Mesothelial cell of epicardium (in vitro differentiated cells): Measurements from ENCODE around the gene TRAPPC12. TPM values are rescaled to one million over a fixed set of nuclear protein-coding genes. Genes with fewer than 3 reads are reported as not detected.
"Not testable (repeated sequence)": the region's sequence is repeated elsewhere in the genome, so short reads cannot be mapped to it uniquely, and the experiment has no call there.

Experiments used
- DNase-seq, 2 experiments: peaks; one replicate each; pipeline ENCODE4 v3.0.0; 2021; ENCODE audit warnings: low spot score in 2 of 2; ENCODE audit not compliant: unreplicated experiment in 2 of 2
- H3K27ac Mint-ChIP-seq: 2 replicates; pipeline ENCODE4 v1.8.0; 2021; ENCODE audit warnings: mixed read lengths
- H3K27me3 Mint-ChIP-seq: 2 replicates; pipeline ENCODE4 v1.8.0; 2021; ENCODE audit warnings: low read depth, mixed read lengths
- H3K36me3 Mint-ChIP-seq: 2 replicates; pipeline ENCODE4 v1.8.0; 2021; ENCODE audit warnings: mixed read lengths
- H3K4me1 Mint-ChIP-seq: 2 replicates; pipeline ENCODE4 v1.8.0; 2021; ENCODE audit warnings: mixed read lengths
- H3K4me3 Mint-ChIP-seq: 2 replicates; pipeline ENCODE4 v1.8.0; 2021; ENCODE audit warnings: mild to moderate bottlenecking, moderate library complexity, mixed read lengths
- H3K9me3 Mint-ChIP-seq: 2 replicates; pipeline ENCODE4 v1.8.0; 2021; ENCODE audit warnings: mixed read lengths
- total RNA-seq: library from RNA; stranded (reverse); gene quantifications from 3 replicates; pipeline ENCODE4 v1.2.1, GENCODE V29; 2021
- TF ChIP-seq, protein P1 (sequence below): fragments of 200-600 bp; sonication (generic); IDR thresholded peaks from one replicate; pipeline ENCODE4 v1.5.0; 2021; ENCODE audit warnings: antibody characterized with exemption; ENCODE audit not compliant: unreplicated experiment

The TRAPPC12 gene
- total RNA-seq, 1 donor from 2014 or later = 134 TPM

DNA sequence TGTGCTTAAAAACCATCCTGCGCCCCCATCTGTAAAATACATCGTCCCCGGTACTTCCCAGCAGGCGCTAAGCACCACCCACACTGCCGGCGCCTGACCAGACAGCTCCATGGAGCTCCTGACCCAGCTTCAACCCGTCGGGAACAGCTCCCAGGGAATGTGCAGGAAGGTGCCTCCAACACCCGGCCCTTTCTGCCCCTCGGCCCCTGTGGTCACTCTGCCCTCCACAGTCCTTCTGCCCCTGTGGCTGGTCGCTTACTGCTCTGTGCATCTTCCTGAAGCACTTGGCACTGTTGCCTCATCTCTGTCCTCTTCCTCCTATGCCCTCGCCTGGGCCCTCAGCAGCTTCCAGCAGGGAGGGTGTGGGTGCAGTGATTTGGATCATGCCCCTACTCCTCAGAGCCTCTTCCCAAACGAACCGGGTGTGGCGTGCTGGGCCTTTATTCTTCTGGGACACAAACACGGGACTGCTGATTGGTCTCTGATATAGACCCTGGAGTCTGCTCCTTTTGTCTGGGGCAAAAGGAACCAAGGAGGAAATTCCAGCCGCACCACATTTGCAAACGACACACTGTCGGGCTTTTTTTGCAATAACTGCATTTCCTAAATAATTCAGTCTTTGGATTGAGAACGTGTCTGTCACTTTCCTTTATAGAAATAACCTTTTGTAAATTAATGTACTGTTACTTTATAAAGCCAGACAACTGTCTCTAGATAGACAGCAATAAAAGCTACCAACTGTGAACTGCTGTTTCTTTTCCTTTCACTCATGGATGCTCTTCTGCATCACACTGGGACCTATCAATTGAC, 73.9 kb downstream of the TRAPPC12 start:
- peaks cover 24% of the 10 kb centered on the region for H3K36me3 Mint-ChIP-seq
- no peaks in the 10 kb centered on the region for H3K9me3 Mint-ChIP-seq
- DNase-seq = no peak
- H3K4me1 Mint-ChIP-seq = no peaks in the 10 kb centered on the region
- H3K27me3 Mint-ChIP-seq = no peaks in the 10 kb centered on the region
- TF ChIP-seq, protein P1, sequence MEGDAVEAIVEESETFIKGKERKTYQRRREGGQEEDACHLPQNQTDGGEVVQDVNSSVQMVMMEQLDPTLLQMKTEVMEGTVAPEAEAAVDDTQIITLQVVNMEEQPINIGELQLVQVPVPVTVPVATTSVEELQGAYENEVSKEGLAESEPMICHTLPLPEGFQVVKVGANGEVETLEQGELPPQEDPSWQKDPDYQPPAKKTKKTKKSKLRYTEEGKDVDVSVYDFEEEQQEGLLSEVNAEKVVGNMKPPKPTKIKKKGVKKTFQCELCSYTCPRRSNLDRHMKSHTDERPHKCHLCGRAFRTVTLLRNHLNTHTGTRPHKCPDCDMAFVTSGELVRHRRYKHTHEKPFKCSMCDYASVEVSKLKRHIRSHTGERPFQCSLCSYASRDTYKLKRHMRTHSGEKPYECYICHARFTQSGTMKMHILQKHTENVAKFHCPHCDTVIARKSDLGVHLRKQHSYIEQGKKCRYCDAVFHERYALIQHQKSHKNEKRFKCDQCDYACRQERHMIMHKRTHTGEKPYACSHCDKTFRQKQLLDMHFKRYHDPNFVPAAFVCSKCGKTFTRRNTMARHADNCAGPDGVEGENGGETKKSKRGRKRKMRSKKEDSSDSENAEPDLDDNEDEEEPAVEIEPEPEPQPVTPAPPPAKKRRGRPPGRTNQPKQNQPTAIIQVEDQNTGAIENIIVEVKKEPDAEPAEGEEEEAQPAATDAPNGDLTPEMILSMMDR = no peak
- no peak overlapping the region for H3K4me3 Mint-ChIP-seq
- no peak overlapping the region for H3K27ac Mint-ChIP-seq

DNA sequence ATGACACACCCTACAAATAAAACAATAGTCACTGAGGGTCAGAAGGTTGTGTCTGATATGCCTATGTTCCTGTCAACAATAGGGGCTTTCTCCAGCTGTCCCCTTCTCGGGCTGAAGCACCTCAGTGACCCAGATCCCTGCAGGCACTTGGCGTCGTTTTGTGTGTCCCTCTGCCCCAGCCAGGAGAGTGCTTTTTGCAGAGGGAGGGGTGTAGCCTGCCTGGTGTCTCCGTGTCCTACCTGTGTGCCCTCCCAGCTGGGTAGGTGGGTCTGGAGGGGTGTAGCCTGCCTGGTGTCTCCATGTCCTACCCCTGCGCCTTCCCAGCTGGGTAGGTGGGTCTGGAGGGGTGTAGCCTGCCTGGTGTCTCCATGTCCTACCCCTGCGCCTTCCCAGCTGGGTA, 74.5 kb downstream of the TRAPPC12 start:
- H3K9me3 Mint-ChIP-seq, H3K27me3 Mint-ChIP-seq, H3K4me1 Mint-ChIP-seq, DNase-seq, H3K4me3 Mint-ChIP-seq, H3K27ac Mint-ChIP-seq: not testable (repeated sequence)
- H3K36me3 Mint-ChIP-seq = peaks cover 24% of the 10 kb centered on the region

DNA sequence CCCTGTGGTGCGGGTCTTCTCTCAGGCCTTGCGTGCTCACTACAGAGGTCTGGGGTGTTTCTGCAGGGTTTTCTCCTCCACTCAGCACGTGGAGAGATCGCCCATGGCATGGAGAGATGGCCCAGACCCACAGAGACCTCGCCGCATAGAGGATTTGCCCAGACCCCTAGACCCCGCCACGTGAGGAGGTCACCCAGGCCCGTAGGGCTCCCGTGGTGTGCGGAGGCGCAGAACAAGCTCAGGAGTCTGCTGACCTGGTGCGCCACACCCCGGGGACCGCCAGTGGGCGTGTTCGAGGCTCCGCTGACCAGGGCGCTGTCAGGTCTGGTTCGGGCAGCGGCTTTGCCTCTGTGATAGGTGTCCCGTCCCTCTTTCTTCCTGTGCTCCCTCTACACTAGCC, 75.3 kb downstream of the TRAPPC12 start:
- no peak overlapping the region for H3K27ac Mint-ChIP-seq
- no peaks in the 10 kb centered on the region for H3K9me3 Mint-ChIP-seq
- H3K27me3 Mint-ChIP-seq = no peaks in the 10 kb centered on the region
- H3K4me1 Mint-ChIP-seq = no peaks in the 10 kb centered on the region
- TF ChIP-seq, protein P1 = no peak
- no peak overlapping the region for H3K4me3 Mint-ChIP-seq
- no peak for DNase-seq
- peaks cover 20% of the 10 kb centered on the region for H3K36me3 Mint-ChIP-seq

DNA sequence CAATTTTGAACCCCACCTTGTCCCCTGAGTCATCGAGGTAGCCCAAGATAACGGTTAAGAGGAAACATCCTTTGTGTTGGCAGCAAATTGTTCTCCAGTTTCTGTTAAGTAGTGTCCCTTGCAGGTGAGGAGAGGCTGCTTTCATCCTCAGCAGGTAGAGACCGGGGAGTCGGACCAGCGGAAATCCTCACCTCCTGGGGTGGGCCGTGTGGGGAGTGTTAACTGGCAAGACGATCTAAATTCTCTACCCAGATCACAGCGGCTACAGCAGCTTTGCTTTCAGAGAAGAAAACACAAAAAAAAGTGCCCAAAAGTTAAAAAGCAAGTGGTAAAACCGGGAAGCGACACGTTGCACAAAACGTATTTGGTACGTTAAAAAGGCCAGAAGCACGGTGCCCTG, 76.6 kb downstream of the TRAPPC12 start:
- no peak overlapping the region for H3K27ac Mint-ChIP-seq
- no peaks in the 10 kb centered on the region for H3K27me3 Mint-ChIP-seq
- TF ChIP-seq, protein P1 = no peak
- H3K4me3 Mint-ChIP-seq = no peak overlapping the region
- peaks cover 20% of the 10 kb centered on the region for H3K36me3 Mint-ChIP-seq
- no peaks in the 10 kb centered on the region for H3K4me1 Mint-ChIP-seq
- no peak for DNase-seq
- H3K9me3 Mint-ChIP-seq = no peaks in the 10 kb centered on the region

DNA sequence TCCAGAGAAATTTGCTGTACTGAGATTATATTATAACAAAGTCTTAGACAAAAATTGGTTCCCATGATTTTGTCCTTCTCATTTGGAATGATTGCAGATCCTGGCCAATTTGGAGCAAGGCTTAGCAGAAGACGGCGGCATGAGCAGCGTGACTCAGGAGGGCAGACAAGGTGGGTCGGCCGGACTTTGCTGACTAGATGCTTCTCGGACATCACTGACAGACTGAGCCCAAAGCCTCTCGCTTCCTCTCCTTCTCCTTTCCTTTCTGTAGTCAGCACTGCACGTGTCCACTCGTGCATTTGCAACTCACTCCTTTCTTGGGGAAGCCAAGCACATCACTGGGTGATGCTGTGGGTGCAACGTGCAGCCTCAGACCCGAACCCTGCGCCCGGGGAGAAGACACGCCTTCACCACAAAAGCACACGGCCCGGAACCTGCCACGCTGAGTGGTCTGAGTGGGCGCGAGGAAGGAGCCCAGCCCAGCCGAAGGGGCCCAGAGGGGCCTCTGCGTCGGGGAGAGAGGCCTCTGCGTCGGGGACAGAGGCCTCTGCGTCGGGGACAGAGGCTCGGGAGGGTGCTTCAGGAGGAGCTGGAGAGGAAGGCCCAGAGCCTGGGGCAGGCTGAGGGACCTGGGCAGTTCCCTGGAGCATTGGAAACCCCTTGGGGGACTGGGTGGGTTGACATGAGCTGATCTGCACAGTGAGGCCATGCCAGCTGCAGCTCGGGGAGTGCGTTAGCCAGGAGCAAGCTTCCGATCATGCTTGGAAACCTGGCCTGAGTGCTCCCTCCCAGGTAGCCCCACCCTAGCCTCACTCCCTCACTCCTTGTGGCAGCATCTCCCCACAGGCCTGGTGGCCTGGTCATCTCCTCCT, 78.3 kb downstream of the TRAPPC12 start:
- Mint-ChIP-seq H3K4me3 (no peak overlapping the region), H3K36me3 (peaks cover 20% of the 10 kb centered on the region), H3K27me3 (no peaks in the 10 kb centered on the region), H3K9me3 (no peaks in the 10 kb centered on the region), H3K4me1 (no peaks in the 10 kb centered on the region), H3K27ac (no peak overlapping the region)
- no peak for DNase-seq
- TF ChIP-seq, protein P1 = no peak
